Activated naive CD4-positive, alpha-beta T cell treated with anti-CD3 and anti-CD28 coated beads, Interleukin-2, amount 50 U/mL, for 16 hours (primary cell): ENCODE results near the gene PLEKHA4.
"Not testable (repeated sequence)": the region's sequence is repeated elsewhere in the genome, so short reads cannot be mapped to it uniquely, and the experiment has no call there.

Source experiments
- DNase-seq: peaks from one replicate; pipeline ENCODE4 v3.0.0-alpha.2; 2020

The PLEKHA4 gene

DNA sequence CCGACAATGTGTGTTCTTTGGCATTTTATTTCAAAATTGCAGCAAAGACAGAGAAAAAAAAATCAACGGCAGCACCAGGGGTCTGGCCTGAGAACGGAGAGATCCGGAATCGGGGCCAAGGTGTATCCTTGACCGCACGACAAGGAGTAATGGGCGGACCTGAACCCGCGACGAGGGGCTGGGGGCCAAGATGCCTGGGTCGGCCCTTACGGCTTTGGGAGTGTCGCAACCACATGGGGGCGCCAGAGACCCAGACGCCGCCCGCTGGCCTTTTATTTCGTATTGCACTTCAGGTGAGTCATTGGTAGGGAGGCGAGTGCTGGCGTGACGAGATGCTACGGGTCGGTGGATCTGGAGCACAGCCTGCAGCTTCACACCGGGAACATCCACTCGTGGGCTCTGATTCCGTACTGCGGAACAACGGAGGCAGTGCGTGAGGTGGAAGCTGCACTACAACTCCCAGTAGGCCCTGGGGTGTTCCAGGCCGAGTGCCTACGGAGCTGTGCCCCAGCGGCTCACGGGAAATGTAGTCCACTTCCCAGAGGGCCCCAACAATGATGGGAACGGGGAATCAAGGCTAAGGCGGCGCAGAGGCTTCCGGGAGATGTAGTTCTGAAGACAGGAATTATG lies 73.2 kb downstream of the PLEKHA4 start:
- DNase-seq = peak; percentile 83

DNA sequence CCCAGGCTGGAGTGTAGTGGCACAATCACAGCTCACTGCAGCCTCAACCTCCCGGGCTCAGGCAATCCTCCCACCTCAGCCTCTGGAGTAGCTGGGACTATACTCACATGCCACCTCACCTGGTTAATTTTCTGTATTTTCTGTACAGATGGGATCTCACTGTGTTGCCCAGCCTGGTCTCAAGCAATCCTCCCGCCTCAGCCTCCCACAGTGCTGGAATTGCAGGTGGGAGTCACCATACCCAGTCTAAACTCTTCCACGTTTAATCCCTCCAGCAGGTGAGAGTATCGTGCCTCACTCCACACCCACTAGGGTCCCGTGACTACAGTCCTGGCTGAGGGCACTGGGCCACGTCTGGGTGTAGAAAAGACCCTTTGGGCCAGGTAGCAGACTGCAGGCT lies 74.1 kb downstream of the PLEKHA4 start:
- DNase-seq = no peak

DNA sequence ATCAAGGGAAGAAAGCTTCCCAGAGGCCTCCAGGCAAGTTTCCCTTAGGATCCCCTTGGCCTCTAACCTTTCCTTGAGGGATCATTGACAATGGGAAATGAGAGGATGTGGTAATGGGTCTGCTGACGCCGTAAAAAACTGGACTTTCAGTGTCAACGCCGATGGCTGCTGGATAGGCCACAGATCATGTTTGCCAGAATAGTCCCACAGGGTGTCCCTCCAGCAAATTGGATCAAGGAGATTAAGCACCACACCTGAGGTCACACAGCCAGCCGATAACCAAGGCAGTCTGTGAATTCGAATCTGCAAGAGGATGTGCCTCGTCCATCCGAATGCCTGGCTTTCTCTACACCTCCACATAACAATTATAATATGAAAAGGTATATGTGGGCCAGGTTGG lies 75.1 kb downstream of the PLEKHA4 start:
- DNase-seq = no peak

DNA sequence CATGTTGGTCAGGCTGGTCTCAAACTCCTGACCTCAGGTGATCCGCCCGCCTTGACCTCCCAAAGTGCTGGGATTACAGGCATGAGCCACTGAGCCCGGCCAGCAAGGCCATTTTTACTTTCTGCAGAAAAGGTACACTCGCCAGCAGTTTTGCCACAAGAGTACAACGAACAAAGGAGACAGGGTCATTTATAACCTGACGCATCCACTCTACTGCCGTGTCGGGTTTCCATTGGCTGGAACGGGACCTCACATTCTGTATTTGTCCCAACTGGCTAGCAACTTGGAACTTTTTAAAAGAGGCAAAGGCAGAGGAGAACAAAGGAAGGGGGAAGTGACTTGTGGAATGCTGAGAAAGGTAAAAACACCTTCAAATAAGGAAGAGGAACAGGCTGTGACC lies 81.1 kb downstream of the PLEKHA4 start:
- not testable (repeated sequence) for DNase-seq
